GM18498 (cell line): ENCODE results near the gene ANKS3.

Experiments
- ATAC-seq: cut with Tn5 transposase; IDR thresholded peaks from one replicate; pipeline ENCODE4 v1.9.1; 2021; ENCODE audit warnings: mild to moderate bottlenecking, moderate library complexity; ENCODE audit not compliant: unreplicated experiment

The ANKS3 gene

GRCh38 chr16:4673387-4674046, 60.6 kb downstream of the ANKS3 start:
- ATAC-seq = no peak

GRCh38 chr16:4668313-4668960, 65.6 kb downstream of the ANKS3 start:
- no peak for ATAC-seq

DNA sequence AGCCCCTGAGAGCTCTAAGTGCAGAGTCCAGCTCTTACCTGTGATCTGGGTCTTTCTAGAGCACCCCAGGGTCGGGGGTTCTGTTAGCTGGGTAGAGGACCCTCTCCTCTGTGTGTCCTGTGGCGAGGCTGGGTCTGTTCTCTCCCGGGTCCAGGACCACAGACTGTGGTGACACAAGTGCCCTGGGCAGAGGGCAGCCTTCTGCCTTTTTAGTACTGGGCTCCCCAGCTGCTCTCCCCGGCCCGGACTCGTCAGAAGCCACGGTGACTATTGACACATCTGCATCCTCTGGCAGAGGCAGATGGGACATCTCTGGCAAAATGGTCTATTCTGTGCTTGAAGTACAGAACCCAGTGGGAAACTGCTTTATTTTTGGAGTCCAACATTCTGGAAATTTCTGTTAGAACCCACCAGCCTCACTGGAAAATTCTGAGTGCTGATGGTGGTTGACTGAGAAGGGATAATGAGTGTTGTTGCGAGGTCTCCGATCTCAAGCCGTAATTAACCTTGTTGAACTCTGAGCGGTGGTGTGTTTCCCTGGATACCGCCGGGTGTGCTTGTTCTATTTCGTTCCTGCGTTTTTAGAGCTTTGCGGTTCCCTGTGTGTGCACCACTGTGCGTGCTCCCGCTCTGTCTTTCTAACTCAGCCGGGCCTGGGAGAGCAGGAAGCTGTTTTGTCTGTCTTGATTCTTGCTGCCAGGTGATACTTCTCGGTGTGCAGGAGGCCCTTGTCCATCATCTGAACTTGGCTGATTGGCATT, 66.7 kb downstream of the ANKS3 start:
- no peak for ATAC-seq

DNA sequence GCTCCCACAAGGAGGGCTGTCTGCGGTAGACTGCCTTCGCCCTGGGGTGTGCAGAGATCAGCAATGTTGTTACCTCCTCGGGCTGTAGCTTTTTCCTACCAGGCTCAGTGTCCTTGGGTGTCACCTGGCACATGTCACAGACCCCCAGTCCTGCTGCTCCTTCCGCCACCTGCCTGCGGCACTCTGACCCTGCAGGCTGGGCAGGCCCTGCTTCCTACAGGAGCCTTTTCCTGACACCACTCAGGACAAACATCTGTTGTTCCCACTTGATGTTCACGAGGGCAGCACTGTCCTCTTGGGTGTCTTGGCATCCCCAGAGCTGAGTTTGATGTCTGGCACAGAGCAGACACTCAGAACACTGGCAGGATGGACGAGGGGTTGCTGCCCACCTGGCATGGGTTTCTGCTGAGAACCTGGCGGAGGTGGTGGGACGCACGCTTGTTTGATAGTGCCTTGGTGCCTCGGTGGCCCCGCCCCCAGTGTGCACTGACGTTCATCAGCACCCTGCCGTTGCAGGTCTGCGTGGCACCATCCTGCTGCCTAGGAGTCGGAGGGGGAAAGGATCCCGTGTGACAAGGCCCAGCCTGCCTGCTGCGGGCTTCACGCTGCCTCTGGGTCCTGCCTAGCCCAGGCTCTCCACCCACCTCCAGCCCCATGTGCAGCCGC, 67.4 kb downstream of the ANKS3 start:
- no peak for ATAC-seq

DNA sequence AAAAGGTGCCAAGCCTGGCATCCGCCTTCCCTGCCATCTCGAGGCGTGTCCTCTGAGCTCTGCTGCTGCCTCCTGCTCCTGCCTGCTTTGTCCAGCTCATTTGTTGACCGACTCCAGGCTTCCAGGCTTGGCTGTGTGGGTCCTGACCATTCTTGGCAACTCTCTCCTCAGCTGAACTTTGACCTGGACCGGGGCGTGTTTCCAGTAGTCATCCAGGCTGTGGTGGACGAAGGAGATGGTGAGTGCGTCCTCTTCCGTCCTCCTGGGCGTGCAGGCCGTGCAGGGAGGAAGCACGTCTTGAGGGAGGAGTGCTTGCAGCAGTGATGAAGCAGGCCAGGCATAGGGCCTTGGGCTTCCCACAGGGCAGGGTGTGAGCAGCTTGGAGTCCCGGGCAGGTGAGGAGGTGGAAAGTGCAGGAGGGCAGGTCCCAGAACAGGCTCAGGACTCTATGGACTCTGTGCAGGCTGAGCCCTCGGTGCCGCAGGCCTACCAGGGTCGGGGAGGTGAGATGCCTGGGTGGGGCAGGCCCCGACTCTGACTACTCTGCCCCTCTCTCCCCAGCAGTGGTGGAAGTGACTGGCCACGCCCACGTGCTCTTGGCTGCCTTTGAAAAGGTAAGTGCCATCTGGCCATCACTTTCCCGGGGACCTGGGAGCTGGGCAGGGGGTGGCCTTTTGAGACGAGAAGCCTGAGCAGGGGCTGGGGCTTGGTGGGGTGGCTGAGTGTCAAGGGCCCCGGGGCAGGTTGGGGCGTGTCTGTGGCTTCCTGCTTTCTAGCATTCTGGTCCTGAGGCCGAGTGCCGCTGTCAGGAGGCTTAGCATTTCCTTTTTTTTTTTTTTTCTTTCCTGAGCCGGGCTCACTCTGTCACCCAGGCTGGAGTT, 69.3 kb downstream of the ANKS3 start:
- ATAC-seq = no peak

DNA sequence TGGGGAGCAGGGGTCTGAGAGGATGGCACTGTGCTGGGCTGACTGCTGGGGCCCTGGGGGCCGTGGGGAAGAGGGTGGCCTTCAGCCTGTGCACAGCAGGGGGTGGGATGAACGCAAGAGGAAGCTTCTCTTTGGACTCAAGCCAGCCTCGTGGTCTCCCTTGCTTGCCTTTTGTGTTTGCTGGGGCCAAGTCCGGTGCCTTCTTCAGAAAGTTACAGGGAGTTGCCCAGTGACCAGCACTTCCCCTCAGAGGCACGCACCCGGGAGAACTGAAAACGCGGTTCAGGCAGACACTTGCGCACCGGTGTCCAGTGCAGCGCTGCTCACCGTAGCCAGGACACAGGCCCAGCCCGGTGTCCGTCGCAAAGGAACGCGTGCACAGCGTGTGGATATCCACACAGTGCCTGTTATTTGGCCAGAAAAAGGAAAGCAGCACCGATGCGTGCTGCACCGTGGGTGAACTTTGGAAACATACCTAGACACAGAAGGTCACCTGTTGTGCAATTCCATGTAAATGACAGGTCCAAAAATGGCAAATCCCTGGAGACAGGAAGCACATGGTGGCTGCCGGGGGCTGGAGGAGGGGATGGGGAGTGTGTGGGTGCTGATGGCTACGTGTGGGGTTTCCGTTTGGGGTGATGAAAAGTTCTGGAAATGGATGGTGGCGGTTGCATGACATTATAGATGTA, 70.2 kb downstream of the ANKS3 start:
- ATAC-seq = no peak

DNA sequence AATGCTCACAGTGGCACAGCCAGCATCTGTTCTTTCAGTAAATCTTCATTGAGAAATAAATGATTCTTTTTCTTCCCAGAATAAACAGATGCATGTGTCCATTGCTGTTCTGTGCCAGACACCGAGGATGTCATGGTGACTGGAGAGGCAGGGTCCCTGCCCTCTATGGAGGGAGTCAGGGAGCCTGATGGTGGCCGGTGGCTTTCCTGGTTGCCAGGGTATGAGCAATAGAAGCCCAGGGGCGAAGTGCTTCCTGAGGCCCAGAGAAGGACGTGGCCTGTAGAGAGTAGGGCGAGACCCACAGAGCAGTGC, 70.7 kb downstream of the ANKS3 start:
- ATAC-seq = no peak

GRCh38 chr16:4661661-4662060, 72.4 kb downstream of the ANKS3 start:
- no peak for ATAC-seq

GRCh38 chr16:4660454-4661007, 73.5 kb downstream of the ANKS3 start:
- ATAC-seq = peak; percentile 41

- no peak for ATAC-seq
Measured at GRCh38 chr16:4659363-4660353, 74.4 kb downstream of the ANKS3 start.

DNA sequence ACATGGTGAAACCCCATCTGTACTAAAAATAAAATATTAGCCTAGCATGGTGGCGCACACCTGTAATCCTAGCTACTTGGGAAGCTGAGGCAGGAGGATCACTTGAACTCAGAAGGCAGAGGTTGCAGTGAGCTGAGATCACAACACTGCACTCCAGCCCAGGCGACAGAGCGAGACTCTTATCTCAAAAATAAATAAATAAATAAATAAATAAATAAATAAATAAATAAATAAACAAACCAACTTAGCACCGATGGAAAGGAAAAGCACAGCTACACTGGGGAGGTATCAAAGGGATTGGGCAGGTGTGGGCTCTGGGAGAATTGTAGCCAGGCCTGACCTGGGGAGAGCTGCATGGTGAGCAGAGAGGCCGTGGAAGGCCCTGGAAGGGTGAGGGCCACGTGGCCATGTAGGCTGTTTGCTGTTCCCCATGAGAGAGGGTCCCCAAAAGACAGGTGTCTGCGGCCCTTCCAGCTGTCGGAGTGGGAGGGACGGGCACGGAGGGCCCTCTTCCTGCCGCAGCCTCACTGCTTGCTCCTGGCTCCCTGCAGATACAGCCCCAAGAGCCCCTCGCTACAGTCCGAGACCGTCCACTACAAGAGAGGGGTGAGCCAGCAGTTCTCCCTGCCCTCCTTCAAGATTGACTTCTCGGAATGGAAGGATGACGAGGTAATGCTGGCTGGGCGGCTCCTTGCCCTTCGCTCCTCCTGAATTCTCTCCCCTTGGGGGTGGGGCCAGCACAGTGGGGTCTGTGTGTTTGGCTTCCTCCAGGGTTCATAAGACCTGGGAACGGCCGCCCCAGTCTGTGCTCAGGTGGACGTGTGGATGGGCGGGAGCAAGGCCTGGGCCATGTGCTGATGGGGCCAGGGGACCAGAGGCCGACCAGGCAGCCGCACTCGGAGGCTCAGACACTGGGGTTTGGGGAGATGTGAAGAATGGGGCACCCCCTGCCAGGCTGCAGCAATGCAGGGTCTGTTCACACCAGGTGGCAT, 77.1 kb downstream of the ANKS3 start:
- no peak for ATAC-seq

GRCh38 chr16:4656221-4656620, 77.8 kb downstream of the ANKS3 start:
- no peak for ATAC-seq

- ATAC-seq = no peak
Measured at GRCh38 chr16:4655801-4656200, 78.3 kb downstream of the ANKS3 start.

- ATAC-seq = no peak
Measured at GRCh38 chr16:4654964-4655590, 79.0 kb downstream of the ANKS3 start.

DNA sequence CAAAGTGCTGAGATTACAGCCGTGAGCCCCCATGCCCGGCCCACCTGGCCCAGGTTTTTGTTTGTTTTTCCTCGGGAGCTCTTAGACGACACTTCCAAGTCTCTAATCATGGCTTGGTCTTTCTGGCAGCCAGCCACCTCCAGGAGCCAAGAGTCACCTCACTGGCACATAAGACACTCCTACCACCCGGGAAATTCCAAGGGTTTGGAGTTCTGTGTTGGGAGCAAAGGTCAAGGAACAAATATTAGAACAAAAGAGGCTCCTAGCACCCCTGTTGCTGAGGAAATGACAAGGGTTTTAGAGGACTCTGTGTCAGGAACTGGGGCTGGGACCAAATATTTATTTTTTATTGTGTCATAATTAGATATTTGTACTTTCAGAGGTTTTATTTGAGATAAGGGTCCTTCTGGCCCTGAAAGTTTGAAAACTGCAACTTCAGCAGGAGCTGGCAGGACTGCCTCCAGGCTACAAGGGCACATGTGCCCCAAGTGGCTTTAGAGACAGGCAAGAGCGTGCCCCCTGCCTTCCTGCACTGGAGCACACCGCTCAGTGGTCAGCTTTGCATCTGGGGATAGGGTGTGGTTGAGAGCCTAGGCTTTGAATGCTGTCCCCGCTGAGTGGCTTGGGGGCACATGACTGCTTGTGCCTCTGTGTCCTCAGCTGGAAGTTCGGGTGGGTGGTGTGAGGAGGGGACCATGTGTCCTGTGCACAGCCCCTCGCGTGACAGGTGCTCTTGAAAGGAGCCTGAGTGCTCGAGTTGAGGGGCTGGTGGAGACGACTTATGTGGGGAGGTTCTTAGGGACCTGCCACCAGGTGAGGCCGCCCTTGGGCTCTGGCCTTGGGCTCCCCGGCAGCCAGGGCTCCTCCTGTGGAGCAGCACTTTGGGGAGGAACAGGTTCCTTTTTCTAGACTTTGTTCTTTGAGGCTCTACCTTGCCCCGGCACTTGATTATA, 79.8 kb downstream of the ANKS3 start:
- ATAC-seq = no peak

DNA sequence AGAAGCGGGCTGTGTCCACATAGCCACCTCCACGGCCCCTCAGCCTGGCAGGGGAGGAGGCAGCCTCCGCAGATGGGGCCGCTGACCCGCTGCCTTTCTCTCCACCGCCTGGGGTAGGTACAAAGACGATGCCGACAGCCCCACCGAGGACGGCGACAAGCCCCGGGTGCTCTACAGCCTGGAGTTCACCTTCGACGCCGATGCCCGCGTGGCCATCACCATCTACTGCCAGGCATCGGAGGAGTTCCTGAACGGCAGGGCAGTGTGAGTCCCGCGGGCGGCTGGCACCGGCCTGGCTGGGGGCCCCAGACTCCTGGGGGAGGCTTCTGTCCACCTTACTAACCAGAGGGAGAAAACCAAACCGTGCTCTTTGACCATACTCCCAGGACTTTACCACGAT, 81.5 kb downstream of the ANKS3 start:
- ATAC-seq = no peak
